GM12878 (cell line): Measurements from ENCODE around the gene TM4SF4. TPM values are rescaled to one million over a fixed set of nuclear protein-coding genes. Genes with fewer than 3 reads are reported as not detected.

ENCODE experiments used
- PAX8 ChIP-seq: fragments of 450-650 bp; IDR thresholded peaks from 2 replicates; pipeline ENCODE4 v1.6.1; 2017; ENCODE audit warnings: mild to moderate bottlenecking, moderate library complexity
- RB1 ChIP-seq: fragments of 450-650 bp; formaldehyde crosslinking; IDR thresholded peaks from 2 replicates; pipeline ENCODE4 v1.6.1; 2017; ENCODE audit warnings: mild to moderate bottlenecking, borderline replicate concordance
- SIN3A ChIP-seq: IDR thresholded peaks from 2 replicates; pipeline ENCODE4 v1.6.1; 2012; ENCODE audit warnings: low read depth, low read length, improper control_type of control experiment
- STAT1 ChIP-seq: fragments of 450-650 bp; conservative IDR thresholded peaks from 2 replicates; pipeline ENCODE4 v1.6.1; 2014; ENCODE audit warnings: antibody characterized with exemption, mild to moderate bottlenecking
- ZBTB11 ChIP-seq: fragments of 450-650 bp; formaldehyde crosslinking; IDR thresholded peaks from 2 replicates; pipeline ENCODE4 v1.5.0; 2022; ENCODE audit warnings: mild to moderate bottlenecking, missing genetic modification characterization
- ZBTB4 ChIP-seq: fragments of 450-650 bp; formaldehyde crosslinking; IDR thresholded peaks from 2 replicates; pipeline ENCODE4 v1.4.0; 2022; ENCODE audit warnings: mild to moderate bottlenecking, moderate library complexity
- ZBTB40 ChIP-seq: fragments of 450-650 bp; IDR thresholded peaks from 2 replicates; pipeline ENCODE4 v1.6.1; 2016; ENCODE audit warnings: mild to moderate bottlenecking, moderate library complexity, borderline replicate concordance
- ZNF274 ChIP-seq: IDR thresholded peaks from one replicate; pipeline ENCODE4 v1.8.0; 2011; ENCODE audit not compliant: insufficient read length, insufficient read depth
- ZZZ3 ChIP-seq: IDR thresholded peaks from 2 replicates; pipeline ENCODE4 v1.6.1; 2011; ENCODE audit warnings: low read depth; ENCODE audit not compliant: control insufficient read depth, insufficient read length
- polyA plus RNA-seq, 11 experiments: library from polyadenylated mRNA; depleted of rRNA in 4 of 11; unstranded in 6 of 11; stranded (reverse) in 5 of 11; fragments of >200 nt; fragmentation: Nextera tagmentation in 4 of 11; fragmentation: Illumina TruSeq in 1 of 11; extraction: Ambion mirVana in 4 of 11; extraction: Trizol in 1 of 11; gene quantifications; 1 replicate in 1 of 11; 2 replicates in 10 of 11; pipeline versions ENCODE4 v1.2.1 to v1.2.3, GENCODE V29; 2011 to 2016; ENCODE audit warnings: inconsistent platforms in 2 of 11, missing spikeins in 2 of 11, low read depth in 1 of 11
- total RNA-seq, 4 experiments: library from RNA; depleted of rRNA in 3 of 4; stranded (reverse); fragments of >200 nt in 3 of 4; fragmentation: Illumina TruSeq in 1 of 4; extraction: Trizol in 1 of 4; gene quantifications; 2 replicates each; pipeline versions ENCODE4 v1.2.1 to v1.2.3, GENCODE V29; 2013 to 2021

TM4SF4 gene
- total and polyA plus RNA-seq, 10 of the 15 experiments (the other 5 are each of a cell fraction or from before 2014, with no cell fraction given), result 0.06 to 1.3 TPM; not detected in 8

GRCh38 chr3:149514471-149514870 lies 40.0 kb downstream of the TM4SF4 start (continued):
- no peak for TF ChIP-seq ZBTB40
- TF ChIP-seq STAT1, result no peak
- TF ChIP-seq RB1, result no peak
- TF ChIP-seq ZBTB4 (CRISPR knock-in tag), result no peak
- no peak for TF ChIP-seq ZNF274
- TF ChIP-seq PAX8, result no peak
- no peak for TF ChIP-seq SIN3A
- no peak for TF ChIP-seq ZZZ3
- no peak for TF ChIP-seq ZBTB11
